Ishikawa (cell line): Measurements from ENCODE around the gene ACSS2.

Source experiments
- CEBPB ChIP-seq: IDR thresholded peaks from 2 replicates; pipeline ENCODE4 v1.6.1; 2012
- CREB1 ChIP-seq: IDR thresholded peaks from 2 replicates; pipeline ENCODE4 v1.6.1; 2012; ENCODE audit warnings: low read depth
- EGR1 ChIP-seq: IDR thresholded peaks from 2 replicates; pipeline ENCODE4 v1.6.1; 2012
- EP300 ChIP-seq: IDR thresholded peaks from 2 replicates; pipeline ENCODE4 v1.6.1; 2012; ENCODE audit warnings: borderline replicate concordance
- FOXM1 ChIP-seq: IDR thresholded peaks from 2 replicates; pipeline ENCODE4 v1.6.1; 2012; ENCODE audit warnings: low read depth, borderline replicate concordance
- NFIC ChIP-seq: IDR thresholded peaks from 2 replicates; pipeline ENCODE4 v1.6.1; 2012
- RAD21 ChIP-seq: IDR thresholded peaks from 2 replicates; pipeline ENCODE4 v1.6.1; 2012; ENCODE audit warnings: low read depth
- TAF1 ChIP-seq: IDR thresholded peaks from 2 replicates; pipeline ENCODE4 v1.6.1; 2012; ENCODE audit warnings: low read depth, mild to moderate bottlenecking
- TCF12 ChIP-seq: IDR thresholded peaks from 2 replicates; pipeline ENCODE4 v1.6.1; 2012; ENCODE audit warnings: low read depth
- TEAD4 ChIP-seq: IDR thresholded peaks from 2 replicates; pipeline ENCODE4 v1.6.1; 2012
- YY1 ChIP-seq: IDR thresholded peaks from 2 replicates; pipeline ENCODE4 v1.6.1; 2012; ENCODE audit warnings: low read depth
- ZBTB7A ChIP-seq: IDR thresholded peaks from 2 replicates; pipeline ENCODE4 v1.6.1; 2012; ENCODE audit warnings: low read depth
- TF ChIP-seq, protein P1 (sequence below): IDR thresholded peaks from 2 replicates; pipeline ENCODE4 v1.6.1; 2012
- TF ChIP-seq, protein P2 (sequence below): IDR thresholded peaks from 2 replicates; pipeline ENCODE4 v1.6.1; 2012
- TF ChIP-seq, protein P3 (sequence below): IDR thresholded peaks from 2 replicates; pipeline ENCODE4 v1.6.1; 2012; ENCODE audit warnings: low read depth, mild to moderate bottlenecking

The ACSS2 gene, protein sequence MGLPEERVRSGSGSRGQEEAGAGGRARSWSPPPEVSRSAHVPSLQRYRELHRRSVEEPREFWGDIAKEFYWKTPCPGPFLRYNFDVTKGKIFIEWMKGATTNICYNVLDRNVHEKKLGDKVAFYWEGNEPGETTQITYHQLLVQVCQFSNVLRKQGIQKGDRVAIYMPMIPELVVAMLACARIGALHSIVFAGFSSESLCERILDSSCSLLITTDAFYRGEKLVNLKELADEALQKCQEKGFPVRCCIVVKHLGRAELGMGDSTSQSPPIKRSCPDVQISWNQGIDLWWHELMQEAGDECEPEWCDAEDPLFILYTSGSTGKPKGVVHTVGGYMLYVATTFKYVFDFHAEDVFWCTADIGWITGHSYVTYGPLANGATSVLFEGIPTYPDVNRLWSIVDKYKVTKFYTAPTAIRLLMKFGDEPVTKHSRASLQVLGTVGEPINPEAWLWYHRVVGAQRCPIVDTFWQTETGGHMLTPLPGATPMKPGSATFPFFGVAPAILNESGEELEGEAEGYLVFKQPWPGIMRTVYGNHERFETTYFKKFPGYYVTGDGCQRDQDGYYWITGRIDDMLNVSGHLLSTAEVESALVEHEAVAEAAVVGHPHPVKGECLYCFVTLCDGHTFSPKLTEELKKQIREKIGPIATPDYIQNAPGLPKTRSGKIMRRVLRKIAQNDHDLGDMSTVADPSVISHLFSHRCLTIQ

DNA sequence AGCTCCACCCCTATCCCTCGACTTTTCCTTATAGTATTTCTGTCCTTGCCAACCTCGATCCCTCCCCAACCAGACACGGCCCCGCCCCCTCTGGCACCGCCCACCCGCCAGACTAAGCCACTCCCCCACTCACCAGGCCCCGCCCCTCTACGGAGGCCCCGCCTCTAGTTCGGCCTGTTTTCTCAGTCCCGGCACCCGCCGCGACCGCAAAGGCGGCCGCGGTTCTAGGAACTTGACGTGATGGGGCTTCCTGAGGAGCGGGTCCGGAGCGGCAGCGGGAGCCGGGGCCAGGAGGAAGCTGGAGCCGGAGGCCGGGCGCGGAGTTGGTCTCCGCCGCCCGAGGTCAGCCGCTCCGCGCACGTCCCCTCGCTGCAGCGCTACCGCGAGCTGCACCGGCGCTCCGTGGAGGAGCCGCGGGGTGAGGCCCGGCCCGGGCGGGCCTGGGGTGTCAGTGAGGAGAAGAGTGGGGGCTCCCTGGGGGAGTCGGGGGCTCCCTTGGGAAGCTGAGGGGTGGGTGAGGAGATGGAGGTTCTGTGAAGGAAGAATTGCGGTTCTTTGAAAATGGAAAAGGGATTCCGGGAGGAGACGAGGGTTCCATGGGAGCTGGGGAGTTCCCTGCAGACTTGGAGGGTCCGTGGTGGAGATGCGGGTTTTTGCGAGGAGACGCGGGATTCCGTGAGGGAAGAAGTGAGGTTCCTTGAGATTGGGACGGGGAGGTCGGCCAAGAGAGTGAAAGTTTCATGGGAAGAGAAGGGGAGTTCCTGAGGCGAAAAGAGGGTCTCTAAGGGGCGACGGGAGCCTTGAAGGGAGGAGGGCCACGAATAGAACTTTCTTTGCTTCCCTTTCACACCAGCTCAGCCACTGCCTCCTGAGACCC is at the start of gene ACSS2:
ACSS2 (plus strand) TSS at position 207 of the 877 bp plus-strand sequence; CDS start at position 241, 34 bp downstream.
- 0 out of 2 replicates have a peak, but pooled peaks have one; percentile 21 for TF ChIP-seq ZBTB7A
- TF ChIP-seq TAF1, result peak; percentile 62; the same call in 1 of the 2 replicates
- TF ChIP-seq, protein P1, sequence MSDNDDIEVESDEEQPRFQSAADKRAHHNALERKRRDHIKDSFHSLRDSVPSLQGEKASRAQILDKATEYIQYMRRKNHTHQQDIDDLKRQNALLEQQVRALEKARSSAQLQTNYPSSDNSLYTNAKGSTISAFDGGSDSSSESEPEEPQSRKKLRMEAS, result 0 out of 2 replicates have a peak, but pooled peaks have one; percentile 0
- TF ChIP-seq FOXM1, result no peak
- no peak for TF ChIP-seq EGR1

DNA sequence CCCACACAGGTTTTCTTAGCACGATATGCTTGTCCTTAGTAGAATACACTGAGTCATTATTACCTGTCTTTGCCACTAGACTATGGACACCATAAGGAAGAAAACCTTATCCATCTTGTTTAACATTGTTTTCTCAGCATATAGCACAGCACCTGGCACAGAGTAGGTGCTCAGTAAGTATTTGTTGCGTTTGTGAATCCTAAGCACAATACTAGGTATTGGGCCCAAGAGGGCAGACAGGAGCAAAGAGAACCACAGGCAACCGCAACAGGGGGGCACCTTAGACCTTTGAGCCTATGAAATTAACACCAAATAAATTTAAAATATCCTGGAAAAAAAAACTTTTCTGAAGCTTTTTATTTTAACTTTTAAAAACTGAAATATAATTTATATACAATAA is 47.2 kb upstream of the ACSS2 start:
- no peak for TF ChIP-seq TCF12
- no peak for TF ChIP-seq NFIC
- TF ChIP-seq, protein P2, sequence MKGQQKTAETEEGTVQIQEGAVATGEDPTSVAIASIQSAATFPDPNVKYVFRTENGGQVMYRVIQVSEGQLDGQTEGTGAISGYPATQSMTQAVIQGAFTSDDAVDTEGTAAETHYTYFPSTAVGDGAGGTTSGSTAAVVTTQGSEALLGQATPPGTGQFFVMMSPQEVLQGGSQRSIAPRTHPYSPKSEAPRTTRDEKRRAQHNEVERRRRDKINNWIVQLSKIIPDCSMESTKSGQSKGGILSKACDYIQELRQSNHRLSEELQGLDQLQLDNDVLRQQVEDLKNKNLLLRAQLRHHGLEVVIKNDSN, result no peak
- TF ChIP-seq EP300, result no peak
- TF ChIP-seq RAD21, result no peak
- TF ChIP-seq, protein P1, result no peak
- TF ChIP-seq CREB1, result no peak
- TF ChIP-seq FOXM1, result no peak
- TF ChIP-seq TEAD4, result no peak
- no peak for TF ChIP-seq TAF1
- no peak for TF ChIP-seq ZBTB7A
- TF ChIP-seq, protein P3, sequence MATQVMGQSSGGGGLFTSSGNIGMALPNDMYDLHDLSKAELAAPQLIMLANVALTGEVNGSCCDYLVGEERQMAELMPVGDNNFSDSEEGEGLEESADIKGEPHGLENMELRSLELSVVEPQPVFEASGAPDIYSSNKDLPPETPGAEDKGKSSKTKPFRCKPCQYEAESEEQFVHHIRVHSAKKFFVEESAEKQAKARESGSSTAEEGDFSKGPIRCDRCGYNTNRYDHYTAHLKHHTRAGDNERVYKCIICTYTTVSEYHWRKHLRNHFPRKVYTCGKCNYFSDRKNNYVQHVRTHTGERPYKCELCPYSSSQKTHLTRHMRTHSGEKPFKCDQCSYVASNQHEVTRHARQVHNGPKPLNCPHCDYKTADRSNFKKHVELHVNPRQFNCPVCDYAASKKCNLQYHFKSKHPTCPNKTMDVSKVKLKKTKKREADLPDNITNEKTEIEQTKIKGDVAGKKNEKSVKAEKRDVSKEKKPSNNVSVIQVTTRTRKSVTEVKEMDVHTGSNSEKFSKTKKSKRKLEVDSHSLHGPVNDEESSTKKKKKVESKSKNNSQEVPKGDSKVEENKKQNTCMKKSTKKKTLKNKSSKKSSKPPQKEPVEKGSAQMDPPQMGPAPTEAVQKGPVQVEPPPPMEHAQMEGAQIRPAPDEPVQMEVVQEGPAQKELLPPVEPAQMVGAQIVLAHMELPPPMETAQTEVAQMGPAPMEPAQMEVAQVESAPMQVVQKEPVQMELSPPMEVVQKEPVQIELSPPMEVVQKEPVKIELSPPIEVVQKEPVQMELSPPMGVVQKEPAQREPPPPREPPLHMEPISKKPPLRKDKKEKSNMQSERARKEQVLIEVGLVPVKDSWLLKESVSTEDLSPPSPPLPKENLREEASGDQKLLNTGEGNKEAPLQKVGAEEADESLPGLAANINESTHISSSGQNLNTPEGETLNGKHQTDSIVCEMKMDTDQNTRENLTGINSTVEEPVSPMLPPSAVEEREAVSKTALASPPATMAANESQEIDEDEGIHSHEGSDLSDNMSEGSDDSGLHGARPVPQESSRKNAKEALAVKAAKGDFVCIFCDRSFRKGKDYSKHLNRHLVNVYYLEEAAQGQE, result no peak
- no peak for TF ChIP-seq EGR1
- TF ChIP-seq YY1, result no peak
- no peak for TF ChIP-seq CEBPB

DNA sequence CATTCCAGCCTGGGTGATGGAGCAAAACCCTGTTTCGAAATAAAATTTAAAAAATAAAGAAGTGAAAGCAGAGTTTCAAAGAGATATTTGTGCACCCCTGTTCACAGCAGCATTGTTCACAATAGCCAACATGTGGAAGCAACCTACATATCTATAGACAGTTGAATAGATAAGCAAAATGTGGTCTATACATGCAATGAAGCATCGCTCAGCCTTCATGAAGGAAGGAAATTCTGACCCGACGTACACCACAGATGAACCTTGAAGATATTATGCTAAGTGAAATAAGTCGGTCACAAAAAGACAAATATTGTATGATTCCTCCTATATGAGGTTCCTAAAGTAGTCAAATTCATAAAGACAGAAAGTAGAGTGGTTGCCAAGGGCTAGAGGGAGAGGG is 44.5 kb upstream of the ACSS2 start:
- no peak for TF ChIP-seq ZBTB7A
- TF ChIP-seq RAD21, result no peak
- TF ChIP-seq YY1, result no peak
- TF ChIP-seq CEBPB, result no peak
- TF ChIP-seq EGR1, result no peak
- no peak for TF ChIP-seq TEAD4

DNA sequence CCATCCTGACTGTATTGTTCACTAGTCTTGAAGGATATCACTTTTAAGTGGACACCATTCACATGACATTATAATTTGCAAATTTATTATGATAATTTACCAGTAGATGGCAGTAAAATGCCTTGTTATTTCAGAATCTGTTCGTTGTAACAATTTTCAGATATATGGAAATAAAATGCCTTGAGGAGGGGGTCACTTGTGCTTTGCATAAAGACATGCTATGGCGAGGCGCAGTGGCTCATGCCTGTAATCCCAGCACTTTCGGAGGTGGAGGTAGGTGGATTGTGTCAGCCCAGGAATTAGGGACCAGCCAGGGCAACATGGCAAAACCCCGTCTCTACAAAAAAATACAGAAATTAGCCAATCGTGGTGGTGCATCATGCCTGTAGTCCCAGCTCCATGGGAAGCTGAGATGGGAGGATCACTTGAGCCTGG is 41.9 kb upstream of the ACSS2 start:
- TF ChIP-seq EP300 (no peak), RAD21 (peak; percentile 61), FOXM1 (no peak)
- TF ChIP-seq, protein P3, result no peak

DNA sequence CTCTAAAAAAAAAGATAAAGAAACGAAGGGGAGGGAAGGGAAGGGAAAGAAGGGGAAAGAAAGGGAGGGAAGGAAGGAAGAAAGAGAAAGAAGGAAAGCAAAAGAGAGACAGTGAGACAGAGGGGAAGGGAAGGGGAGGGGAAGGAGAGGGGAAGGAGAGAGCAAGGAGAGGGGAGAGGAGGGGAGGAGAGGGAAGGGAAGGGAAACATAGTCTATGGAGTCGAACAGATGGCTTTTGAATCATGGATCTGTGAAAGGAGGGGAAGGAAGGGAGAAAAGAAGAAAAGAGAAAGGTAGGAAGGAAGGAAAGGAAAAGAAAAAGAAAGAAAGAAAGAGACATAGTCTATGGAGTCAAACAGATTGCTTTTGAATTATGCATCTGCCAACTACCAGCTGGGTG is 34.3 kb upstream of the ACSS2 start:
- no peak for TF ChIP-seq FOXM1
- TF ChIP-seq RAD21, result no peak
- TF ChIP-seq TCF12, result no peak
- TF ChIP-seq TEAD4, result no peak
- TF ChIP-seq, protein P2, result no peak
- TF ChIP-seq, protein P1, result no peak
- TF ChIP-seq CEBPB, result no peak
- no peak for TF ChIP-seq EP300
